SK-N-SH (cell line): ENCODE results near the gene FAIM2. TPM values are rescaled to one million over a fixed set of nuclear protein-coding genes. Genes with fewer than 3 reads are reported as not detected.

ENCODE experiments used
- CTCF ChIA-PET: fragments of 300-600, 350-600 bp; formaldehyde crosslinking; extraction: SDS; loops from one replicate; lab custom pipeline; 2021; lab: Yijun Ruan, JAX
- POLR2A ChIA-PET: fragments of 350-600 bp; sonication (Branson Sonifier 250); formaldehyde crosslinking; extraction: SDS; loops from one replicate; lab custom pipeline; 2020; ENCODE audit warnings: antibody characterized with exemption, inconsistent platforms; lab: Yijun Ruan, JAX
- DNase-seq: peaks from one replicate; pipeline ENCODE4 v3.0.0; 2012
- H2AFZ ChIP-seq: fragments of 200-600 bp; sonication (generic); 2 replicates; pipeline ENCODE4 v1.8.1; 2016; ENCODE audit warnings: antibody characterized with exemption, mild to moderate bottlenecking, low read depth
- H3F3A ChIP-seq: fragments of 200-600 bp; sonication (generic); replicated peaks from 2 replicates; pipeline ENCODE3; 2016; ENCODE audit warnings: antibody characterized with exemption, mild to moderate bottlenecking; ENCODE audit not compliant: insufficient read depth
- H3K27ac ChIP-seq, 2 experiments: fragments of 200-500 bp in 1 of 2; fragments of 200-600 bp in 1 of 2; sonication (Bioruptor generic) in 1 of 2; sonication (generic), shearing (Covaris generic) in 1 of 2; 2 replicates each; pipeline versions ENCODE4 v1.5.1 to v1.6.1; 2014 to 2016; ENCODE audit warnings: low read depth in 2 of 2, inconsistent platforms in 1 of 2, low read length in 1 of 2, mild to moderate bottlenecking in 1 of 2, mixed read lengths in 1 of 2
- H3K27me3 ChIP-seq: fragments of 200-600 bp; sonication (generic), shearing (Covaris generic); 2 replicates; pipeline ENCODE4 v1.6.1; 2016; ENCODE audit warnings: mixed run types; ENCODE audit not compliant: insufficient read depth
- H3K36me3 ChIP-seq, 2 experiments: fragments of 200-500 bp in 1 of 2; fragments of 200-600 bp in 1 of 2; sonication (Bioruptor generic) in 1 of 2; sonication (generic) in 1 of 2; replicated peaks in 1 of 2; 2 replicates each; pipeline versions ENCODE3 to v1.5.1; 2014 to 2016; ENCODE audit warnings: low read length in 1 of 2, mild to moderate bottlenecking in 1 of 2; ENCODE audit not compliant: insufficient read depth in 2 of 2, control insufficient read depth in 1 of 2
- H3K4me1 ChIP-seq, 2 experiments: fragments of 200-500 bp in 1 of 2; fragments of 200-600 bp in 1 of 2; sonication (Bioruptor generic) in 1 of 2; sonication (generic), shearing (Covaris generic) in 1 of 2; 2 replicates each; pipeline versions ENCODE4 v1.5.1 to v1.6.1; 2014 to 2016; ENCODE audit warnings: low read depth in 1 of 2, low read length in 1 of 2, mixed run types in 1 of 2; ENCODE audit not compliant: insufficient read depth in 2 of 2, control insufficient read depth in 1 of 2
- H3K4me2 ChIP-seq: fragments of 200-600 bp; sonication (generic), shearing (Covaris generic); 2 replicates; pipeline ENCODE4 v1.6.1; 2017; ENCODE audit warnings: mixed run types
- H3K4me3 ChIP-seq, 2 experiments: fragments of 200-500 bp in 1 of 2; fragments of 200-600 bp in 1 of 2; sonication (Bioruptor generic) in 1 of 2; sonication (generic), shearing (Covaris generic) in 1 of 2; 2 replicates each; pipeline versions ENCODE4 v1.5.1 to v1.8.1; 2014 to 2016; ENCODE audit warnings: low read depth in 2 of 2, inconsistent platforms in 1 of 2, low read length in 1 of 2, mild to moderate bottlenecking in 1 of 2, mixed read lengths in 1 of 2, moderate library complexity in 1 of 2
- H3K79me2 ChIP-seq: fragments of 200-600 bp; sonication (generic); 2 replicates; pipeline ENCODE4 v1.8.1; 2017; ENCODE audit warnings: mild to moderate bottlenecking; ENCODE audit not compliant: insufficient read depth
- H3K9ac ChIP-seq: fragments of 200-600 bp; sonication (generic); 2 replicates; pipeline ENCODE4 v1.6.1; 2017; ENCODE audit warnings: mixed run types
- H3K9me2 ChIP-seq: fragments of 200-600 bp; sonication (generic); 2 replicates; pipeline ENCODE4 v1.6.1; 2017; ENCODE audit warnings: mixed run types
- H3K9me3 ChIP-seq: fragments of 200-600 bp; sonication (generic); 2 replicates; pipeline ENCODE4 v1.6.1; 2017; ENCODE audit warnings: mixed run types, mild to moderate bottlenecking, moderate library complexity
- H4K20me1 ChIP-seq: fragments of 200-600 bp; sonication (generic); 2 replicates; pipeline ENCODE4 v1.6.1; 2017; ENCODE audit warnings: mild to moderate bottlenecking, mixed run types; ENCODE audit not compliant: insufficient read depth
- CHD2 ChIP-seq: fragments of 150-350 bp; IDR thresholded peaks from 2 replicates; pipeline ENCODE4 v1.6.1; 2018; ENCODE audit warnings: low read length; ENCODE audit not compliant: partially characterized antibody
- EP300 ChIP-seq, 2 experiments: IDR thresholded peaks; 2 replicates each; pipeline versions ENCODE4 v1.4.0 to v1.6.1; 2012; ENCODE audit warnings: borderline replicate concordance in 1 of 2, low read depth in 1 of 2, low read length in 1 of 2
- FOSL2 ChIP-seq: IDR thresholded peaks from 2 replicates; pipeline ENCODE4 v1.4.0; 2012; ENCODE audit warnings: low read depth, mild to moderate bottlenecking, moderate library complexity, borderline replicate concordance
- FOXJ3 ChIP-seq: sonication (generic); formaldehyde crosslinking; IDR thresholded peaks from 2 replicates; pipeline ENCODE4 v1.5.1; 2020; ENCODE audit warnings: mild to moderate bottlenecking, missing genetic modification reagents
- GATA2 ChIP-seq: sonication (generic); formaldehyde crosslinking; IDR thresholded peaks from 2 replicates; pipeline ENCODE4 v1.5.0; 2020; ENCODE audit warnings: mild to moderate bottlenecking, missing genetic modification reagents
- IRF3 ChIP-seq: fragments of 150-350 bp; IDR thresholded peaks from 2 replicates; pipeline ENCODE4 v1.6.1; 2016; ENCODE audit warnings: mild to moderate bottlenecking, low read depth, low read length
- MAX ChIP-seq: IDR thresholded peaks from 2 replicates; pipeline ENCODE4 v1.4.0; 2012; ENCODE audit warnings: low read depth
- MXI1 ChIP-seq: IDR thresholded peaks from 2 replicates; pipeline ENCODE4 v1.6.1; 2012; ENCODE audit warnings: mild to moderate bottlenecking, low read depth, low read length, improper control_type of control experiment
- NFIC ChIP-seq: IDR thresholded peaks from 2 replicates; pipeline ENCODE4 v1.4.0; 2012; ENCODE audit warnings: borderline replicate concordance
- POLR2AphosphoS5 ChIP-seq: IDR thresholded peaks from 2 replicates; pipeline ENCODE4 v1.6.1; 2012; ENCODE audit warnings: low read depth, low read length
- RCOR1 ChIP-seq: fragments of 150-350 bp; IDR thresholded peaks from 2 replicates; pipeline ENCODE4 v1.6.1; 2017; ENCODE audit warnings: antibody characterized with exemption, low read length
- RFX5 ChIP-seq: IDR thresholded peaks from 2 replicates; pipeline ENCODE4 v1.6.1; 2012; ENCODE audit warnings: mild to moderate bottlenecking, improper control_type of control experiment, low read length
- TCF12 ChIP-seq: IDR thresholded peaks from 2 replicates; pipeline ENCODE4 v1.4.0; 2012
- TEAD4 ChIP-seq: IDR thresholded peaks from 2 replicates; pipeline ENCODE4 v1.4.0; 2012; ENCODE audit warnings: mild to moderate bottlenecking, borderline replicate concordance; ENCODE audit not compliant: insufficient read depth
- USF1 ChIP-seq: IDR thresholded peaks from 2 replicates; pipeline ENCODE4 v1.4.0; 2012; ENCODE audit warnings: low read depth, borderline replicate concordance
- USF2 ChIP-seq: fragments of 150-350 bp; IDR thresholded peaks from 2 replicates; pipeline ENCODE4 v1.6.1; 2017; ENCODE audit warnings: antibody characterized with exemption, low read length, low read depth, borderline replicate concordance
- YY1 ChIP-seq: IDR thresholded peaks from 2 replicates; pipeline ENCODE4 v1.4.0; 2012; ENCODE audit warnings: low read depth, mild to moderate bottlenecking
- ZBTB33 ChIP-seq: IDR thresholded peaks from 2 replicates; pipeline ENCODE4 v1.4.0; 2012; ENCODE audit warnings: low read depth, borderline replicate concordance
- WGBS: methylation state at CpG from one replicate; pipeline ENCODE4 v1.1.6; 2017; ENCODE audit warnings: low lambda C conversion rate; 5-methylcytosine and 5-hydroxymethylcytosine counted together
- polyA plus RNA-seq, 3 experiments: library from polyadenylated mRNA; depleted of rRNA; stranded (reverse); fragments of >200 nt; gene quantifications; 2 replicates each; pipeline ENCODE4 v1.2.3, GENCODE V29; 2012

FAIM2 gene
- polyA plus RNA-seq, 1 of the 3 experiments (the other 2 are of a cell fraction), result 11.3 TPM

DNA sequence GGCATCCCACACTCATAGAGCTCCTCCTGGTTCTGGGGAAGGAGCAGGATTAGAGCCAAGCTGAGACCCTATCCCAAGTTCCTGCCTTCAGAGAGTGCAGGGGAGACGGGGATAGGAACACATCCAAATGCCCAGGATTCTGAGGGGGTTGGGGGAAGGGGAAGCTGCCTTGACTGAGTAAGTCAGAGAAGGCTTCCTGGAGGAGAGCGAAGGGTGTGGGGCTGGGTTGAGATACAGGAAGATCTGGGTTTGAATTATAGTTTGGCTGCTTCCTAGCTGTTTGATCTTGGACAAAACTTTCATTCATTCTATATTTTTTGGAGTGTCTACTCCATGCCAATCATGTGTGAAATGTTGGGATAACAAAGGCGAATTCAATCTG is 38.8 kb upstream of the FAIM2 start (continued):
- no peak for TF ChIP-seq YY1
- TF ChIP-seq IRF3, result no peak
- no peak for TF ChIP-seq NFIC
- TF ChIP-seq RFX5, result no peak
- no peak for TF ChIP-seq MXI1

DNA sequence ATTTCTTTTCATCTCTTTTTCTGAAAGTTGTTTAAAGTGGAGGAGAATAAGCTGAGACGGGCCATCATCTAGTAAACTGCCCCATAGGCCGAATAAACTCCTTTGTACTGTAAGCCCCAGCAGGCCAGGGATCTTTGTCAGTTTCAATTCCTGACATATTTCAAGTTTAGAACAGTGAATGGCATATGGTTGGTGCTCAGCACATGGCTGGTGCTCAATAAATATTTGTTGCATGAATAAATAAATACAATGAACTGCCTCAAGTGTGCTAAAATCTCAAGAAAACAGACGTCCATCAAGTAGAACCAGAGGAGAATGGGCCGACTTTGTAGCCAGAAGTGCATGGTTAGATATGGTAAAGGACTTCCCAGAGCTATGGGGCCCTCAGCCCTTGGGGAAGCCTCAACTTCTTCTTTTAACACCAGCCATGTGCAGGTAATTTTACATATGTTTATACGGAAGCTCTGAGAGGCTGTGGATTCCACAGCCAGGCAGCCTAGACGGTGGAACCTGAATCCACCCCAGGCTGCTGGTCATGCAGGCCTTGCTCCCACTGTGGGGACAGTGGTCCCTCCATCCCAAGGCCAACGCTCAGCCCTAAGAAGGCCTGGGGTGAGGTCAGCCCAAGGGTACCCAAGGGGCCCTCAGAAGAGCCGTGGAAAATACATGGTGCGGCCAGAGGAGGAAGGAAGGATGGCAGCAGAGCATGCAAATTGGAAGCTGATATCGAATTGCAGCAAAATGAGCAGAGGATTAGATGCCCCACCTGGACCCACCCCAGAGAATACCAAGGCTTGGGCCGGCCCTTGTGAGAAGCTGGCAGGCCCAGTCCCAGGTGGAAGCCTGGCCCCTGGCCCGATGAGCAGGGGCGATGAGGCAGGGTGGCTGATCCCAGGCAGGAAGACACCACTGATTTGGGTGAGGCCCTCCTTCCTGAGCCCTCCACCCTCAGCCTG is 38.1 kb upstream of the FAIM2 start:
- no peak overlapping the region for H3K4me2 ChIP-seq
- H3K27me3 ChIP-seq, result no peaks in the 10 kb centered on the region
- H2AFZ ChIP-seq, result no peak overlapping the region
- no peaks in the 10 kb centered on the region for H3K36me3 ChIP-seq
- no peaks in the 10 kb centered on the region for H3K79me2 ChIP-seq
- H3K4me3 ChIP-seq, result no peak overlapping the region
- TF ChIP-seq MAX (no peak), ZBTB33 (no peak), GATA2 (CRISPR knock-in tag) (no peak), POLR2AphosphoS5 (no peak), MXI1 (no peak), FOSL2 (no peak), TEAD4 (no peak), NFIC (no peak), FOXJ3 (CRISPR knock-in tag) (no peak), USF1 (no peak), USF2 (no peak), RCOR1 (no peak), TCF12 (no peak), CHD2 (no peak), EP300 (IDR thresholded peaks at IDR 0.05; ENCODE audit: borderline replicate concordance in 1 of 2, low read depth in 1 of 2, low read length in 1 of 2) (no peak)
- TF ChIP-seq, all 33 proteins: peak for 0
- Histone ChIP-seq H3K27ac (no peak overlapping the region), H3K9ac (no peak overlapping the region), H4K20me1 (no peaks in the 10 kb centered on the region), H3K9me2 (no peaks in the 10 kb centered on the region), H3K4me1 (peaks cover 0 to 7% of the 10 kb centered on the region in 2 experiments; a peak in 1 of 4 replicates), H3F3A (no peaks in the 10 kb centered on the region), H3K9me3 (no peaks in the 10 kb centered on the region)
- WGBS, result 89% methylated on average over 13 of the region's 13 CpGs
- DNase-seq, result no peak
- CTCF ChIA-PET, result interaction anchor here (0.8 to 3.5 kb wide), 10 partner anchors 9 to 128 kb away, joined by 3 to 28 read pairs (median 6); no protein-coding TSS in a partner anchor
- POLR2A ChIA-PET, result no interaction called here
